HEK293 (cell line): ENCODE data around the gene GDF2.

Experiments used
- CTCF ChIA-PET: fragments of 350-600 bp; formaldehyde crosslinking; extraction: SDS; loops from one replicate; lab custom pipeline; 2021; ENCODE audit warnings: antibody characterized with exemption; lab: Yijun Ruan, JAX
- POLR2A ChIA-PET: fragments of 300-600 bp; formaldehyde crosslinking; extraction: SDS; loops from one replicate; lab custom pipeline; 2020; ENCODE audit warnings: antibody characterized with exemption, inconsistent platforms; lab: Yijun Ruan, JAX
- H3K27ac ChIP-seq: fragments of 200-500 bp; sonication (Bioruptor generic); 2 replicates; pipeline ENCODE4 v1.5.1; 2014; ENCODE audit warnings: low read depth, low read length, control low read depth, inconsistent platforms; ENCODE audit errors: extremely low read depth
- H3K36me3 ChIP-seq, 2 experiments: fragments of 200-500 bp in 1 of 2; sonication (Bioruptor generic) in 1 of 2; 1 replicate in 1 of 2; 2 replicates in 1 of 2; pipeline ENCODE4 v1.5.1; 2014 to 2017; ENCODE audit warnings: inconsistent platforms in 2 of 2, low read length in 2 of 2; ENCODE audit not compliant: control insufficient read depth in 2 of 2, insufficient read depth in 1 of 2
- H3K4me1 ChIP-seq: fragments of 200-500 bp; sonication (Bioruptor generic); 2 replicates; pipeline ENCODE4 v1.5.1; 2014; ENCODE audit warnings: mild to moderate bottlenecking, low read length, inconsistent platforms; ENCODE audit not compliant: control insufficient read depth, insufficient read depth
- H3K4me3 ChIP-seq: 2 replicates; pipeline ENCODE4 v1.5.1; 2011; ENCODE audit warnings: low read depth, mild to moderate bottlenecking, control low read depth, low read length, moderate library complexity
- H3K9me3 ChIP-seq: fragments of 200-500 bp; sonication (Bioruptor generic); 2 replicates; pipeline ENCODE4 v1.5.1; 2014; ENCODE audit warnings: low read depth, low read length, inconsistent platforms; ENCODE audit not compliant: control insufficient read depth, insufficient read depth
- HOXD13 ChIP-seq: sonication (generic); formaldehyde crosslinking; IDR thresholded peaks from 2 replicates; pipeline ENCODE4 v1.8.0; 2022; ENCODE audit warnings: missing genetic modification reagents, borderline replicate concordance
- KLF1 ChIP-seq: fragments of 450-650 bp; formaldehyde crosslinking; IDR thresholded peaks from 2 replicates; pipeline ENCODE4 v1.5.1; 2016; ENCODE audit warnings: missing biosample characterization, missing genetic modification characterization
- REPIN1 ChIP-seq: fragments of 450-650 bp; formaldehyde crosslinking; IDR thresholded peaks from 2 replicates; pipeline ENCODE4 v1.5.1; 2017; ENCODE audit warnings: missing biosample characterization, missing genetic modification characterization, low read depth
- SCRT2 ChIP-seq: fragments of 450-650 bp; formaldehyde crosslinking; IDR thresholded peaks from 2 replicates; pipeline ENCODE4 v1.5.1; 2016; ENCODE audit warnings: missing biosample characterization, missing genetic modification characterization
- YY2 ChIP-seq: fragments of 450-650 bp; formaldehyde crosslinking; IDR thresholded peaks from 2 replicates; pipeline ENCODE4 v1.5.1; 2016; ENCODE audit warnings: missing biosample characterization, missing genetic modification characterization
- ZNF223 ChIP-seq: fragments of 450-650 bp; formaldehyde crosslinking; IDR thresholded peaks from 2 replicates; pipeline ENCODE4 v1.5.1; 2016; ENCODE audit warnings: missing biosample characterization, missing genetic modification characterization
- ZNF341 ChIP-seq: fragments of 450-650 bp; formaldehyde crosslinking; IDR thresholded peaks from 2 replicates; pipeline ENCODE4; 2016; ENCODE audit warnings: low read depth, missing biosample characterization, missing genetic modification characterization
- ZNF37A ChIP-seq: fragments of 450-650 bp; IDR thresholded peaks from 2 replicates; pipeline ENCODE4 v1.5.1; 2018; ENCODE audit warnings: missing biosample characterization, missing genetic modification characterization
- ZNF426 ChIP-seq: fragments of 450-650 bp; formaldehyde crosslinking; IDR thresholded peaks from 2 replicates; pipeline ENCODE4 v1.5.1; 2017; ENCODE audit warnings: missing biosample characterization, missing genetic modification characterization, mild to moderate bottlenecking, inconsistent platforms, moderate library complexity
- ZNF555 ChIP-seq: fragments of 450-650 bp; formaldehyde crosslinking; conservative IDR thresholded peaks from 2 replicates; pipeline ENCODE4 v1.5.1; 2017; ENCODE audit warnings: missing biosample characterization, mild to moderate bottlenecking, missing genetic modification characterization, inconsistent platforms
- ZNF664 ChIP-seq: fragments of 450-650 bp; formaldehyde crosslinking; IDR thresholded peaks from 2 replicates; pipeline ENCODE4 v1.5.1; 2016; ENCODE audit warnings: missing biosample characterization, missing genetic modification characterization
- ZNF837 ChIP-seq: fragments of 450-650 bp; formaldehyde crosslinking; IDR thresholded peaks from 2 replicates; pipeline ENCODE4 v1.5.1; 2016; ENCODE audit warnings: missing biosample characterization, missing genetic modification characterization
- TF ChIP-seq, protein P1 (sequence below): fragments of 450-650 bp; formaldehyde crosslinking; IDR thresholded peaks from 2 replicates; pipeline ENCODE4 v1.5.1; 2016; ENCODE audit warnings: missing biosample characterization, missing genetic modification characterization
- TF ChIP-seq, protein P2 (sequence below): fragments of 450-650 bp; formaldehyde crosslinking; IDR thresholded peaks from 2 replicates; pipeline ENCODE4 v1.5.1; 2016; ENCODE audit warnings: missing biosample characterization, missing genetic modification characterization
- TF ChIP-seq, protein P3 (sequence below): fragments of 450-650 bp; formaldehyde crosslinking; optimal IDR thresholded peaks from 2 replicates; pipeline ENCODE3; 2016; ENCODE audit warnings: missing biosample characterization, mild to moderate bottlenecking, missing genetic modification characterization

The GDF2 gene

DNA sequence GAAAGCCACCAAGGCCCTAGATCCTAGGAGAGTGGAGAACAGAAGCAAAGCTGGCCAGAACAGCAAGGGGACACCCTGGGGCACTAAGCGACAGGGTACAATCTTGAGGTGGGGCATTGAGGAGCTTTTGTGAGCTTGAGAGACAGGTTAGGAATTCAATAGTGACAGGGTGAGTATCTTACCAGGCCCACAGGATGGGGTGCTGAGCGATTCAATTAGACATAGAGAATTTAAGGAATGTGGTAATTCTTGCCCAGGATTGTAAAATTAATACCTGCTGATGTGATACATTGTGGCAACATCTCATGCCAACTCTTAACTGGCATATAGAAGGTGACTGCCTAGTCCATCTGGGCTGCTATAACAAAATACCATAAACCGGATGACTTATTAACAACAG is 39.9 kb downstream of the GDF2 start:
- H3K9me3 ChIP-seq: no peaks in the 10 kb centered on the region
- H3K4me3 ChIP-seq: no peak overlapping the region
- H3K4me1 ChIP-seq: no peaks in the 10 kb centered on the region
- POLR2A ChIA-PET: interaction anchor here (1.5 kb wide), 1 partner anchor 22 kb away, joined by 6 read pairs; the partner anchor contains the start of gene ZNF488
- no peaks in the 10 kb centered on the region for H3K36me3 ChIP-seq
- TF ChIP-seq, protein P1, sequence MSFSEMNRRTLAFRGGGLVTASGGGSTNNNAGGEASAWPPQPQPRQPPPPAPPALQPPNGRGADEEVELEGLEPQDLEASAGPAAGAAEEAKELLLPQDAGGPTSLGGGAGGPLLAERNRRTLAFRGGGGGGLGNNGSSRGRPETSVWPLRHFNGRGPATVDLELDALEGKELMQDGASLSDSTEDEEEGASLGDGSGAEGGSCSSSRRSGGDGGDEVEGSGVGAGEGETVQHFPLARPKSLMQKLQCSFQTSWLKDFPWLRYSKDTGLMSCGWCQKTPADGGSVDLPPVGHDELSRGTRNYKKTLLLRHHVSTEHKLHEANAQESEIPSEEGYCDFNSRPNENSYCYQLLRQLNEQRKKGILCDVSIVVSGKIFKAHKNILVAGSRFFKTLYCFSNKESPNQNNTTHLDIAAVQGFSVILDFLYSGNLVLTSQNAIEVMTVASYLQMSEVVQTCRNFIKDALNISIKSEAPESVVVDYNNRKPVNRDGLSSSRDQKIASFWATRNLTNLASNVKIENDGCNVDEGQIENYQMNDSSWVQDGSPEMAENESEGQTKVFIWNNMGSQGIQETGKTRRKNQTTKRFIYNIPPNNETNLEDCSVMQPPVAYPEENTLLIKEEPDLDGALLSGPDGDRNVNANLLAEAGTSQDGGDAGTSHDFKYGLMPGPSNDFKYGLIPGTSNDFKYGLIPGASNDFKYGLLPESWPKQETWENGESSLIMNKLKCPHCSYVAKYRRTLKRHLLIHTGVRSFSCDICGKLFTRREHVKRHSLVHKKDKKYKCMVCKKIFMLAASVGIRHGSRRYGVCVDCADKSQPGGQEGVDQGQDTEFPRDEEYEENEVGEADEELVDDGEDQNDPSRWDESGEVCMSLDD (tag by site-specific recombination): no peak
- CTCF ChIA-PET: interaction anchor here (0.6 to 3.1 kb wide), 17 partner anchors 9 to 338 kb away, joined by 3 to 19 read pairs (median 4); no protein-coding TSS in a partner anchor
- no peak overlapping the region for H3K27ac ChIP-seq

DNA sequence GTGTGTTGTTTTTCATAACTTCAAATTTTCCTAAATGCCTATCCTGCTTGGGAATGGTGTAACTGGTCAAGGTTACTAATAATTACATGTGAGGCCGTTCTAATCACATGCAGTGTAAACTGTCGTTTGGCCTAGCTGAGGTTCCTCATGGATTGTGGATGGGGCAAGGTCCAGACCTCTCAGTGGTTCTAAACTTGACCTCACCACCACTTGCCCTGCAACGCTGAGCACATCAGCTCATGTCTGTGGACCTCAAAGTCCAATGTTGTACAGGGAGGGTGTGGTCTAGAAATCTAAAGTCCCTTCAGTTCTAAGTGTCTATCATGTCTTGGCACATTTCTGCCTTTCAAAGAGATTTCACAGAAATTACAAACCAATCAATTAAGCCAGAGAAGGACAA is 41.5 kb downstream of the GDF2 start:
- no peaks in the 10 kb centered on the region for H3K9me3 ChIP-seq
- H3K36me3 ChIP-seq: no peaks in the 10 kb centered on the region
- TF ChIP-seq, protein P2, sequence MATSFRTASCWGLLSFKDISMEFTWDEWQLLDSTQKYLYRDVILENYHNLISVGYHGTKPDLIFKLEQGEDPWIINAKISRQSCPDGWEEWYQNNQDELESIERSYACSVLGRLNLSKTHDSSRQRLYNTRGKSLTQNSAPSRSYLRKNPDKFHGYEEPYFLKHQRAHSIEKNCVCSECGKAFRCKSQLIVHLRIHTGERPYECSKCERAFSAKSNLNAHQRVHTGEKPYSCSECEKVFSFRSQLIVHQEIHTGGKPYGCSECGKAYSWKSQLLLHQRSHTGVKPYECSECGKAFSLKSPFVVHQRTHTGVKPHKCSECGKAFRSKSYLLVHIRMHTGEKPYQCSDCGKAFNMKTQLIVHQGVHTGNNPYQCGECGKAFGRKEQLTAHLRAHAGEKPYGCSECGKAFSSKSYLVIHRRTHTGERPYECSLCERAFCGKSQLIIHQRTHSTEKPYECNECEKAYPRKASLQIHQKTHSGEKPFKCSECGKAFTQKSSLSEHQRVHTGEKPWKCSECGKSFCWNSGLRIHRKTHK (tag by site-specific recombination): no peak
- no peak for TF ChIP-seq YY2
- no peak for TF ChIP-seq ZNF426 (tag by site-specific recombination)
- no peak for TF ChIP-seq HOXD13 (CRISPR knock-in tag)
- no peak for TF ChIP-seq ZNF837
- TF ChIP-seq KLF1: no peak
- TF ChIP-seq, protein P3, sequence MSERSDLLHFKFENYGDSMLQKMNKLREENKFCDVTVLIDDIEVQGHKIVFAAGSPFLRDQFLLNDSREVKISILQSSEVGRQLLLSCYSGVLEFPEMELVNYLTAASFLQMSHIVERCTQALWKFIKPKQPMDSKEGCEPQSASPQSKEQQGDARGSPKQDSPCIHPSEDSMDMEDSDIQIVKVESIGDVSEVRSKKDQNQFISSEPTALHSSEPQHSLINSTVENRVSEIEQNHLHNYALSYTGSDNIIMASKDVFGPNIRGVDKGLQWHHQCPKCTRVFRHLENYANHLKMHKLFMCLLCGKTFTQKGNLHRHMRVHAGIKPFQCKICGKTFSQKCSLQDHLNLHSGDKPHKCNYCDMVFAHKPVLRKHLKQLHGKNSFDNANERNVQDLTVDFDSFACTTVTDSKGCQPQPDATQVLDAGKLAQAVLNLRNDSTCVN (tag by site-specific recombination): no peak
- TF ChIP-seq ZNF37A (tag by site-specific recombination): no peak
- TF ChIP-seq ZNF341 (tag by site-specific recombination): no peak
- TF ChIP-seq ZNF664 (tag by site-specific recombination): no peak
- POLR2A ChIA-PET: interaction anchor here (1.5 kb wide), 1 partner anchor 20 kb away, joined by 5 read pairs; the partner anchor contains the start of gene ZNF488
- H3K4me3 ChIP-seq: no peak overlapping the region
- CTCF ChIA-PET: interaction anchor here (0.8 to 1.7 kb wide), 3 partner anchors 23 to 339 kb away, joined by 3 to 8 read pairs (median 5); no protein-coding TSS in a partner anchor
- H3K4me1 ChIP-seq: no peaks in the 10 kb centered on the region
- H3K27ac ChIP-seq: no peak overlapping the region

DNA sequence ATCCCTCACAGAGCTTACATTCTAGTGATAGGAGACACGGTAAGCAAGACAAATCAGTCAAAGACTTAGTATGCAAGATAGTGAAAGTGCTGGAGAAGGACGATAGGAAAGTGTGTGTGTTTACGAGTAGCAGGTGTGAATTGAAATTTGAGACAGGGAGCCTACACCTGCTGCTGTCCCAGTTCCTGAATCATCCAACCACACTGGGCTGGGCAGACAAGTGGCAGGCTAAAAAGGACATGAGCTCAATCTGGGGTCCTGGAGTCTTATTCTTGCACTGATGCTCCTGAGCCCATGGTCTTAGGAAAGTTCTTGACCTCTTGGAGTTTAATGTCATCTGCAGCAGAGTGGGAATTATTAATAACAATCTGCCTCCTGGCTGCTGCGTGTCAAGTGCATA is 42.1 kb downstream of the GDF2 start:
- CTCF ChIA-PET: interaction anchor here (0.7 to 1.7 kb wide), 4 partner anchors 10 to 340 kb away, joined by 3 to 8 read pairs (median 4); no protein-coding TSS in a partner anchor
- Histone ChIP-seq H3K9me3 (no peaks in the 10 kb centered on the region), H3K4me3 (no peak overlapping the region), H3K4me1 (no peaks in the 10 kb centered on the region), H3K36me3 (no peaks in the 10 kb centered on the region), H3K27ac (no peak overlapping the region)
- POLR2A ChIA-PET: interaction anchor here (1.5 kb wide), 1 partner anchor 20 kb away, joined by 5 read pairs; the partner anchor contains the start of gene ZNF488
- TF ChIP-seq REPIN1 (tag by site-specific recombination): no peak
- no peak for TF ChIP-seq ZNF555 (tag by site-specific recombination)
- TF ChIP-seq SCRT2: peak; percentile 68; the same call in 1 of the 2 replicates
- TF ChIP-seq ZNF223 (tag by site-specific recombination): no peak
